Prostate gland (tissue), 2 donors: ENCODE data around the gene GPX3. TPM values are rescaled to one million over a fixed set of nuclear protein-coding genes. Genes with fewer than 3 reads are reported as not detected.

Experiments used
- DNase-seq: peaks from one replicate; pipeline ENCODE4 v3.0.0-alpha.2; 2019; ENCODE audit warnings: low spot score
- H3K27ac ChIP-seq, 2 donors: fragments of 200-600 bp; sonication (generic); 2 replicates each; pipeline ENCODE4 v1.5.1; 2017 to 2019
- H3K27me3 ChIP-seq: fragments of 200-600 bp; sonication (generic); replicated peaks from 2 replicates; pipeline ENCODE4 v1.5.1; 2019; ENCODE audit not compliant: insufficient read depth
- H3K36me3 ChIP-seq, 2 donors: fragments of 200-600 bp; sonication (generic); 1 replicate in 1 of 2; 2 replicates in 1 of 2; pipeline versions ENCODE4 v1.5.1 to v1.8.1; 2017 to 2019
- H3K4me1 ChIP-seq: fragments of 200-600 bp; sonication (generic); replicated peaks from 2 replicates; pipeline ENCODE4 v1.5.1; 2019
- H3K4me3 ChIP-seq, 2 donors: fragments of 200-600 bp; sonication (generic); 2 replicates each; pipeline ENCODE4 v1.5.1; 2017 to 2019
- H3K9me3 ChIP-seq: fragments of 200-600 bp; sonication (generic); 2 replicates; pipeline ENCODE4 v1.5.1; 2017
- CTCF ChIP-seq, 4 experiments: fragments of 200-600 bp in 2 of 4; fragments of 450-650 bp in 2 of 4; sonication (generic) in 2 of 4; IDR thresholded peaks; 1 replicate in 3 of 4; 2 replicates in 1 of 4; pipeline ENCODE4 v1.5.1; 2016 to 2019; ENCODE audit warnings: antibody characterized with exemption in 4 of 4, mild to moderate bottlenecking in 2 of 4, moderate library complexity in 2 of 4
- POLR2A ChIP-seq: fragments of 450-650 bp; IDR thresholded peaks from one replicate; pipeline ENCODE4 v1.6.1; 2016; ENCODE audit warnings: antibody characterized with exemption, mild to moderate bottlenecking
- POLR2AphosphoS5 ChIP-seq: sonication (generic); formaldehyde crosslinking; IDR thresholded peaks from one replicate; pipeline ENCODE4 v1.6.1; 2017; ENCODE audit warnings: antibody characterized with exemption
- WGBS: methylation state at CpG from one replicate; pipeline ENCODE4 v1.1.5; 2018; 5-methylcytosine and 5-hydroxymethylcytosine counted together
- intact Hi-C: fragments of 100-400 bp; cut with DNase I; formaldehyde crosslinking; loops from one replicate; pipeline ENCODE4 v1.14.2; 2022
- total RNA-seq, 2 donors: library from RNA; depleted of rRNA; stranded (reverse); fragments of >200 nt; gene quantifications; one replicate each; pipeline ENCODE4 v1.1.0, GENCODE V29; 2016

GPX3 gene
- total RNA-seq, 2 donors from 2014 or later, result 195 to 270 TPM

GRCh38 chr5:151042453-151043093 lies 22.2 kb downstream of the GPX3 start:
- no peak for DNase-seq
- Histone ChIP-seq H3K9me3 (no peaks in the 10 kb centered on the region), H3K36me3 (peaks cover 5 to 10% of the 10 kb centered on the region in 2 donors), H3K27me3 (no peaks in the 10 kb centered on the region), H3K4me3 (no peak overlapping the region), H3K27ac (no peak overlapping the region), H3K4me1 (no peaks in the 10 kb centered on the region)
- WGBS, result 93% methylated on average over 12 of the region's 12 CpGs
- no peak for TF ChIP-seq CTCF (IDR thresholded peaks at IDR 0.05)
- TF ChIP-seq POLR2AphosphoS5, result no peak
- no peak for TF ChIP-seq POLR2A
- intact Hi-C loops, result no loop called here

- TF ChIP-seq POLR2AphosphoS5, result peak; percentile 13
- peak; percentile 42 to 80 (median 60) for TF ChIP-seq CTCF (IDR thresholded peaks at IDR 0.05)
- TF ChIP-seq POLR2A, result no peak
- WGBS, result 69% methylated on average over 13 of the region's 13 CpGs
- Histone ChIP-seq H3K4me3 (no peak overlapping the region), H3K4me1 (no peaks in the 10 kb centered on the region), H3K27me3 (no peaks in the 10 kb centered on the region), H3K36me3 (peaks cover 6 to 8% of the 10 kb centered on the region in 2 donors), H3K9me3 (no peaks in the 10 kb centered on the region), H3K27ac (no peak overlapping the region)
- intact Hi-C loops, result loop anchor here (2.0 kb wide), 1 partner anchor 45 kb away; no protein-coding TSS in a partner anchor
- no peak for DNase-seq
Observed at GRCh38 chr5:151047814-151048425, 27.5 kb downstream of the GPX3 start.

DNA sequence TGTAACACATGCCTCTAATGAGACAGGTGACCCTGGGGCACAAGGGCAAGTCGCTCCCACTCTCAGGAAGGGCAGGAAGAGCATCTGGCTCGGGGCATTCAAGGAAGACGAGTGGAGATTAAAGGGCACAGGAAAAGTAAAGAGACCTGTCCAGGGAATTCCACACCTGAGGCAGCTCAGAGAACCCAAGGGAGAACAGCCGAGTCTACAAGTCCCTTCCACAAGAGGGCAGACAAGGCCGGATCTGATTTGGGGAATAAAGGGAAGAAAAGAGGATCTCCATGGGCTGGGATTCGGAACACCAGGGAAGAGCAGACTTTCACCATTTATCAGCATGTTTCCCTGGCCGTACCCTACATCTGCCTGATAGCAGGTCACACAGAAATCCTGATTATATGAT lies 28.1 kb downstream of the GPX3 start:
- WGBS, result 82% methylated on average over 7 of the region's 7 CpGs
- no peak for DNase-seq
- Histone ChIP-seq H3K27me3 (no peaks in the 10 kb centered on the region), H3K36me3 (peaks cover 4 to 8% of the 10 kb centered on the region in 2 donors), H3K27ac (no peak overlapping the region), H3K4me3 (no peak overlapping the region), H3K9me3 (no peaks in the 10 kb centered on the region), H3K4me1 (no peaks in the 10 kb centered on the region)
- TF ChIP-seq POLR2A (no peak), CTCF (IDR thresholded peaks at IDR 0.05) (peak in 2 of 4 experiments; percentile 11 to 22)
- intact Hi-C loops, result loop anchor here (2.0 kb wide), 1 partner anchor 46 kb away; no protein-coding TSS in a partner anchor

DNA sequence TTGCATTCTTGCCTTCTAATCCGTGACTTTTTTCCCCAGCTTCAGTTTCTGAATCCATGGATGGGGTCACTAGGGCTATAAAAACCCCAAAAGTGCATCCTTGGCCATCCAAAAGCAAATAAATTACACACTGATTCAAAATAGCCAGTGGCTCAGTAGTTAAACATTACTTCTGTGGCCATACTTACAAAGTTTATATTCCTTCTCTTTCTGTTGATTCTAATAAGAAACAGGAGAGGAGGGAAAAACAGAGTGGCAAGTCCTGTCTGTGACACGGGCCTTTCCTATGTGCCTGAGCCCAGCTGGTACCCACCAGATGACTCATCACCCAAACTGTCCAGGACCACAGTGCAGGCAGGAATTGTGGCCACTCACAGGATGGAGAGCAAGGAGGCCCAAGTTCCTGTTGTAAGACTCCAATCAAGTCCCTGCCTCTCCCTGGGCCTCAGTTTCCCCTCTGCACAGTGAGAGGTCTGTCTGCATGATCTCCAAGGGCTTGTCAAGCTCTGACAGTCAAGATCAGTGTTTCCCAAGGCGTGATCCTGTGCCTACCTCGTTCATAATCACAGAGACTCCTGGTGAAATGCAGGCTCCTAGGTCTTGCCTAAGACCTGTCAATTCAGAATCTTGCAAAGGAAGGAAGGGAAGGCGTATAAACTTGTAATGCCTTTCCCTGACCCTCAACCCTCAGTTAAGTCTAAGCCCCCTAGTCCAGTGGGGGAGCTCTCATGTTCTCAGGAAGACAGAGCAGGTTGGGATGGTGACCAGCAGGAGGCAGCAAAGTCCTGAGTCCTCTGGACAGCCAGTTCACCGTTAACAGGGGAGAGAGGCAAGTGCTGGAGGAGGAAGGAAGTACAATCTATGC lies 30.9 kb downstream of the GPX3 start:
- H3K9me3 ChIP-seq, result no peaks in the 10 kb centered on the region
- H3K4me1 ChIP-seq, result no peaks in the 10 kb centered on the region
- intact Hi-C loops, result loop anchor here (1.0 to 5.0 kb wide), 2 partner anchors 66 to 116 kb away; no protein-coding TSS in a partner anchor
- peak; percentile 68 for DNase-seq
- H3K27me3 ChIP-seq, result no peaks in the 10 kb centered on the region
- TF ChIP-seq POLR2AphosphoS5 (peak; percentile 32), POLR2A (no peak), CTCF (IDR thresholded peaks at IDR 0.05) (peak; percentile 54 to 88 (median 79))
- H3K27ac ChIP-seq, result no peak overlapping the region
- H3K36me3 ChIP-seq, result peaks cover 4 to 13% of the 10 kb centered on the region in 2 donors
- 67% methylated on average over 6 of the region's 6 CpGs for WGBS
- H3K4me3 ChIP-seq, result no peak overlapping the region
